Measurements from ENCODE around the gene TMEM9. TPM values are rescaled to one million over a fixed set of nuclear protein-coding genes. Genes with fewer than 3 reads are reported as not detected.

TMEM9 gene
- total and polyA plus RNA-seq, 2 experiments from 2014 or later: 99.4 to 104 TPM

DNA sequence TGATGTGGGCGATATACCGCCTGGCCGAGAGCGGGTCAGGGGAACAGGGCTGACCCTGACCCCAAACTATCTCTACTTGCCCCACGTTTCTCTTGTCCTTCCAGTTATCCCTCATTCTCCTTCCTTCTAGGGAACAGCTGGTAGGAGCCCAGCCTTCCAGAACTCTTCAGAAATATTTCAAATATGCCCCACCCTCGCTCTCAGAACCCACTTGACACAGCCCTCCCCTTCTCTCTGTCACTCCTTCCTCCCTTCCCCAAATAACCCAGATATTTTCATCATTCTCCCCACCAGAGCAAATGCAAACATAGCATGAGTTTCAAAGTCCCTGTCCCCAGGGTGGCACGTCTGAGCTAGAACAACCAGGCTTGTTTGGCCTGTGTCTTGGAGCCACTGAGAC is 43.1 kb downstream of the TMEM9 start:
- no peaks in the 10 kb centered on the region for H3K9me2 ChIP-seq (replicated peaks; ENCODE audit: insufficient read depth)
- H3K4me2 ChIP-seq: no peak overlapping the region
- H3K9me3 ChIP-seq (ENCODE audit: low read depth): no peaks in the 10 kb centered on the region
- no peak overlapping the region for H3K27ac ChIP-seq
- no peaks in the 10 kb centered on the region for H4K20me1 ChIP-seq (ENCODE audit: insufficient read depth, poor library complexity, severe bottlenecking)
- H3K36me3 ChIP-seq (replicated peaks; ENCODE audit: insufficient read depth, low read depth): no peaks in the 10 kb centered on the region
- H2AFZ ChIP-seq: no peak overlapping the region
- no peaks in the 10 kb centered on the region for H3K79me2 ChIP-seq
- TF ChIP-seq CTCF (IDR thresholded peaks at IDR 0.05; ENCODE audit: poor library complexity) (no peak), EZH2 (IDR thresholded peaks at IDR 0.05; ENCODE audit: borderline replicate concordance) (no peak), EZH2phosphoT487 (IDR thresholded peaks at IDR 0.05; ENCODE audit: low read depth, severe bottlenecking, unreplicated experiment) (no peak)
- 83% methylated on average over 7 of the region's 7 CpGs for WGBS (ENCODE audit: low lambda C conversion rate, missing lambda C conversion rate)
- DNase-seq (ENCODE audit: low spot score): no peak
- no peaks in the 10 kb centered on the region for H3K4me1 ChIP-seq (ENCODE audit: insufficient read depth)
- peaks cover 13% of the 10 kb centered on the region for H3K27me3 ChIP-seq
- no peak overlapping the region for H3K4me3 ChIP-seq

DNA sequence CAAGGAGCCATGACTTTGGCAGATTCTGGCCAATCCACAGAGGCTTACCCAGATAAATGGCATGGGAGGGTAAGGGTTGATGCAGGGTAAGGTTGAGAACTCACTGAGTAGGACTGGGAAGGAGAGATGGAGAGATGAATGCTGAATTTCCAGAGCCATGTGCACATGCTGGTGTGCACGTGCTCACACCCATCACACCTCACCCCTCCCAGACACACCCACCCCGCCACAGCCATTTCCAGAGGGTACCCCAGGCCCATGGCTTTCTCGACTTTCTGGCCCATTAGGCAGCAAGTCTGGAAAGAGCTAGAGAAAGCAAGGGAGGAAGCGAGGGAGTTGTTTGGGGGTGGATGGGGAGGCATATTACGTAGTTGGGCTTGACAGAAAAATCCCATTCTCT is 43.7 kb downstream of the TMEM9 start:
- H2AFZ ChIP-seq: no peak overlapping the region
- 97% methylated on average over 5 of the region's 5 CpGs for WGBS (ENCODE audit: low lambda C conversion rate, missing lambda C conversion rate)
- no peak overlapping the region for H3K4me2 ChIP-seq
- H3K36me3 ChIP-seq (replicated peaks; ENCODE audit: insufficient read depth, low read depth): no peaks in the 10 kb centered on the region
- H3K4me1 ChIP-seq (ENCODE audit: insufficient read depth): no peaks in the 10 kb centered on the region
- no peaks in the 10 kb centered on the region for H3K79me2 ChIP-seq
- no peaks in the 10 kb centered on the region for H3K9me3 ChIP-seq (ENCODE audit: low read depth)
- H3K4me3 ChIP-seq: no peak overlapping the region
- DNase-seq (ENCODE audit: low spot score): no peak
- H3K9me2 ChIP-seq (replicated peaks; ENCODE audit: insufficient read depth): no peaks in the 10 kb centered on the region
- H3K27ac ChIP-seq: no peak overlapping the region
- no peaks in the 10 kb centered on the region for H4K20me1 ChIP-seq (ENCODE audit: insufficient read depth, poor library complexity, severe bottlenecking)
- peaks cover 8% of the 10 kb centered on the region for H3K27me3 ChIP-seq
- TF ChIP-seq EZH2phosphoT487 (IDR thresholded peaks at IDR 0.05; ENCODE audit: low read depth, severe bottlenecking, unreplicated experiment): no peak
- no peak for TF ChIP-seq EZH2 (IDR thresholded peaks at IDR 0.05; ENCODE audit: borderline replicate concordance)
- no peak for TF ChIP-seq CTCF (IDR thresholded peaks at IDR 0.05; ENCODE audit: poor library complexity)

GRCh38 chr1:201110138-201110537 is 44.1 kb downstream of the TMEM9 start:
- Histone ChIP-seq H3K9me2 (replicated peaks; ENCODE audit: insufficient read depth) (no peaks in the 10 kb centered on the region), H3K4me2 (no peak overlapping the region), H3K36me3 (replicated peaks; ENCODE audit: insufficient read depth, low read depth) (no peaks in the 10 kb centered on the region), H2AFZ (no peak overlapping the region), H3K4me1 (ENCODE audit: insufficient read depth) (no peaks in the 10 kb centered on the region), H4K20me1 (ENCODE audit: insufficient read depth, poor library complexity, severe bottlenecking) (no peaks in the 10 kb centered on the region), H3K27me3 (peaks cover 3% of the 10 kb centered on the region), H3K79me2 (no peaks in the 10 kb centered on the region), H3K27ac (no peak overlapping the region), H3K4me3 (no peak overlapping the region), H3K9me3 (ENCODE audit: low read depth) (no peaks in the 10 kb centered on the region)
- WGBS (ENCODE audit: low lambda C conversion rate, missing lambda C conversion rate): 97% methylated on average over 8 of the region's 10 CpGs
- TF ChIP-seq CTCF (IDR thresholded peaks at IDR 0.05; ENCODE audit: poor library complexity): no peak
- TF ChIP-seq EZH2phosphoT487 (IDR thresholded peaks at IDR 0.05; ENCODE audit: low read depth, severe bottlenecking, unreplicated experiment): no peak
- TF ChIP-seq EZH2 (IDR thresholded peaks at IDR 0.05; ENCODE audit: borderline replicate concordance): no peak
- DNase-seq (ENCODE audit: low spot score): no peak

- no peak for DNase-seq (ENCODE audit: low spot score)
- 63% methylated on average over 1 of the region's 1 CpG for WGBS (ENCODE audit: low lambda C conversion rate, missing lambda C conversion rate)
- TF ChIP-seq EZH2phosphoT487 (IDR thresholded peaks at IDR 0.05; ENCODE audit: low read depth, severe bottlenecking, unreplicated experiment) (no peak), EZH2 (IDR thresholded peaks at IDR 0.05; ENCODE audit: borderline replicate concordance) (no peak), CTCF (IDR thresholded peaks at IDR 0.05; ENCODE audit: poor library complexity) (no peak)
- no peaks in the 10 kb centered on the region for H3K9me3 ChIP-seq (ENCODE audit: low read depth)
- no peaks in the 10 kb centered on the region for H3K4me1 ChIP-seq (ENCODE audit: insufficient read depth)
- no peaks in the 10 kb centered on the region for H4K20me1 ChIP-seq (ENCODE audit: insufficient read depth, poor library complexity, severe bottlenecking)
- no peaks in the 10 kb centered on the region for H3K79me2 ChIP-seq
- H3K4me3 ChIP-seq: no peak overlapping the region
- no peak overlapping the region for H3K27ac ChIP-seq
- H2AFZ ChIP-seq: no peak overlapping the region
- H3K9me2 ChIP-seq (replicated peaks; ENCODE audit: insufficient read depth): no peaks in the 10 kb centered on the region
- H3K4me2 ChIP-seq: no peak overlapping the region
- no peaks in the 10 kb centered on the region for H3K36me3 ChIP-seq (replicated peaks; ENCODE audit: insufficient read depth, low read depth)
- no peaks in the 10 kb centered on the region for H3K27me3 ChIP-seq
Measured at GRCh38 chr1:201109651-201110050, 44.6 kb downstream of the TMEM9 start.
